Neuron (in vitro differentiated cells): ENCODE data around the gene SSNA1.

Source experiments
- H2AFZ ChIP-seq: one replicate; pipeline ENCODE4 v1.6.1; 2013; ENCODE audit warnings: low read depth, mild to moderate bottlenecking, inconsistent platforms, low read length, moderate library complexity
- H3K27me3 ChIP-seq: one replicate; pipeline ENCODE4 v1.6.1; 2013; ENCODE audit warnings: low read length; ENCODE audit not compliant: insufficient read depth
- H3K36me3 ChIP-seq: one replicate; pipeline ENCODE4 v1.6.1; 2013; ENCODE audit warnings: low read length; ENCODE audit not compliant: insufficient read depth
- H3K4me1 ChIP-seq: one replicate; pipeline ENCODE4 v1.6.1; 2013; ENCODE audit warnings: low read length; ENCODE audit not compliant: insufficient read depth
- H3K4me3 ChIP-seq: 2 replicates; pipeline ENCODE4 v1.5.1; 2013; ENCODE audit warnings: mild to moderate bottlenecking, low read length, moderate library complexity
- H3K9me3 ChIP-seq: one replicate; pipeline ENCODE4 v1.6.1; 2013; ENCODE audit warnings: low read length

The SSNA1 gene

DNA sequence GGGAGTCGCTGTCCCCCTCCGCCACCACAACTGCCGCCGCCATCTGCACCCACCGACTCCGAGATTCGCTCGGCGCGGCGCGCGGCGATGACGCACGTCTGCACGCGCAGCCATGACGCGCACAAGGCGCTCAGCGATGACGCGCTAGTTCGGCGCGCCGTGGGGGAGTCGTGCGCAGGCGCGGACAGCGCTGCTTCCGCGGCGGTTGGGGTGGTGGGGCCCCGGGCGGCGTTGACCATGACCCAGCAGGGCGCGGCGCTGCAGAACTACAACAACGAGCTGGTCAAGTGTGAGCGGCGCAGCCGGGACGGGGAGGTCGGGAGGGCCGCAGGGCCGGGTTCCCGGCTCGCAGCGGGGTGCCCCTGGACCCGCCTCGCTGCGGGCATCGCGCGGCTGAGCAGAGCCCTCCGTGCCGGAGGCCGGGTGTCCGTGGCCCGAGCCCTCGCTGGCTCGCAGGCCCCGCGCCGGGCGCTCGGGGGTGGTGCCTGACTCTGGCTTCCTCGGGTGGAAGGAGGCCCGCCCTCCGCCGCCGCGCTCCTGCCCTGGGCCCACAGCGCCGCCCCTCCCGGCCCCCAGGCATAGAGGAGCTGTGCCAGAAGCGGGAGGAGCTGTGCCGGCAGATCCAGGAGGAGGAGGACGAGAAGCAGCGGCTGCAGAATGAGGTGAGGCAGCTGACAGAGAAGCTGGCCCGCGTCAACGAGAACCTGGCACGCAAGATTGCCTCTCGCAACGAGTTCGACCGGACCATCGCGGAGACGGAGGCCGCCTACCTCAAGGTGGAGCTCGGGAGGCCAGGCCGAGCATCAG, at the start of gene SSNA1, which contains the start of gene ANAPC2:
Gene SSNA1 (plus strand): TSS at position 187 of the 807 bp plus-strand sequence. CDS start 51 bp downstream, at position 238.
Gene ANAPC2 (minus strand): TSS at position 71 of the 807 bp plus-strand sequence. CDS start 28 bp downstream, at position 43.
- no peaks in the 10 kb centered on the region for H3K9me3 ChIP-seq
- H3K27me3 ChIP-seq: no peaks in the 10 kb centered on the region
- peaks cover 31% of the 10 kb centered on the region for H3K4me1 ChIP-seq
- H2AFZ ChIP-seq: no peak within 1 kb of the TSS
- H3K4me3 ChIP-seq: peak within 1 kb of the TSS; percentile 96
- peaks cover 32% of the 10 kb centered on the region for H3K36me3 ChIP-seq

GRCh38 chr9:137138722-137139467, 49.6 kb upstream of the SSNA1 start, which contains the start of gene GRIN1:
TSS of gene GRIN1 (plus strand) at chr9:137139154. CDS start at chr9:137139487, 333 bp downstream.
- no peak within 1 kb of the TSS for H2AFZ ChIP-seq
- peaks cover 80% of the 10 kb centered on the region for H3K27me3 ChIP-seq
- H3K36me3 ChIP-seq: no peaks in the 10 kb centered on the region
- H3K4me1 ChIP-seq: peaks cover 3% of the 10 kb centered on the region
- no peak within 1 kb of the TSS for H3K4me3 ChIP-seq
- H3K9me3 ChIP-seq: no peaks in the 10 kb centered on the region

DNA sequence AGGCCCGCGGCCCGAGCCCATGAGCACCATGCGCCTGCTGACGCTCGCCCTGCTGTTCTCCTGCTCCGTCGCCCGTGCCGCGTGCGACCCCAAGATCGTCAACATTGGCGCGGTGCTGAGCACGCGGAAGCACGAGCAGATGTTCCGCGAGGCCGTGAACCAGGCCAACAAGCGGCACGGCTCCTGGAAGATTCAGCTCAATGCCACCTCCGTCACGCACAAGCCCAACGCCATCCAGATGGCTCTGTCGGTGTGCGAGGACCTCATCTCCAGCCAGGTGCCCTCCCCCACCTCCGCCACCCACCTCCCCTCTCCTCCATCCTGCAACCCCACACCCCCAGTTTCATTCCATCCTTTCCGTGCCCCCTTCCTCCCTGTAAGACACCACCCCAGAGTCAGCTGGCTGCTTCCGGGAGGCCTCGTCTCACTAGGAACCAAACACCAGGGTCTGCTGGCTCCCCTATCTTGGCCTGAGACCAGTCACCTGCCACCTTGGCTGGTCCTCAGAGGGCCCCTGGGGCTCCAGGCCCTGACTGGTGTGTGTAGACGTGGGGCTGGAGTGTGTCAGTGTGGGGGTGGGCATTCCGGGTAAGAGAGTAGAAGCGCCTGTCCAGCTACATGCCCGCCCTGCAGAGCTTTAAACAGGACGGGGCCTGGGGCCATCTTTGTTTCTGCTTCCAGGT, 48.9 kb upstream of the SSNA1 start:
- H2AFZ ChIP-seq: no peak overlapping the region
- no peaks in the 10 kb centered on the region for H3K9me3 ChIP-seq
- H3K27me3 ChIP-seq: peaks cover 83% of the 10 kb centered on the region
- no peak overlapping the region for H3K4me3 ChIP-seq
- peaks cover 3% of the 10 kb centered on the region for H3K4me1 ChIP-seq
- H3K36me3 ChIP-seq: no peaks in the 10 kb centered on the region

- Histone ChIP-seq H3K36me3 (no peaks in the 10 kb centered on the region), H3K4me1 (peaks cover 3% of the 10 kb centered on the region), H2AFZ (no peak overlapping the region), H3K9me3 (no peaks in the 10 kb centered on the region), H3K4me3 (no peak overlapping the region), H3K27me3 (peaks cover 83% of the 10 kb centered on the region)
These were observed 48.1 kb upstream of the SSNA1 start for GRCh38 chr9:137140151-137141012.

GRCh38 chr9:137141050-137141810, 47.2 kb upstream of the SSNA1 start:
- no peak overlapping the region for H2AFZ ChIP-seq
- H3K4me3 ChIP-seq: no peak overlapping the region
- no peaks in the 10 kb centered on the region for H3K36me3 ChIP-seq
- H3K4me1 ChIP-seq: peaks cover 3% of the 10 kb centered on the region
- peaks cover 84% of the 10 kb centered on the region for H3K27me3 ChIP-seq
- no peaks in the 10 kb centered on the region for H3K9me3 ChIP-seq

DNA sequence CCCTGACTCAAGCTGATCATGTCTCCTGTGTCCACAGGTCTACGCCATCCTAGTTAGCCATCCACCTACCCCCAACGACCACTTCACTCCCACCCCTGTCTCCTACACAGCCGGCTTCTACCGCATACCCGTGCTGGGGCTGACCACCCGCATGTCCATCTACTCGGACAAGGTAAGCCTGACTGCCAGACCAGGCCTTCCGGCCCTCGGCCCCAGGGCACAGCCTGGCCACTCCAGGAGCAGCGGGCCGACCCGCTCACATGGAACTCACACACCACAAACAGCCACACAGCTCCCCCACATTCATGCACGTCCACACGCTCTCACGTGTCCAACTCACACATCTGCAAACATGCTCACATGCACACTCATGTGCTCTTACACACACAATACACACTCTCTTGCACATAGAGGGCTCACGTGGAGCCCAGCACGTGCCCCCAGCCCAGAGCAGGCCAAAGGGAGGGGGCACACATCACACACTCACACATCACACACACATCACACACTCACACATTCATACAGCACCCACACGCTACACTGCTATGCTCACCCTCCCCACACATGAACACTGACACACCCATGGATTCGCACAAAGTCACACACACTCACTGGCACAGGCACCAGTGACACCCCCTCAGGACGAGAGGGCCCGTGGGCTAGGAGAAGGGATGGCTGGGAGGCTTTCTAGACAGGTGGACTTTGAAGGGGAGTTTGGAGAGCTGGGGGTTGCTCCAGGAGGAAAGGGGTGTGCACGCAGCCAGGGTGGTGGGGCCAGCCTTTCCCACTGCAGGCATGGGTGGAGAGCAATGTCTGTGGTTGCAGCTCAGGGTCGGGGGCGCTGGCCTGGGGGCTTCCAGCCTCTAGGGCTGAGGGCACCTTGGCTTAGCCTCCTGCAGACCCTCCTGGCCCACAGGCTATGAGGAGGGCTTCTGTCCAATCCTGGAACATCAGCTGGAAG, 46.2 kb upstream of the SSNA1 start:
- peaks cover 3% of the 10 kb centered on the region for H3K4me1 ChIP-seq
- peaks cover 81% of the 10 kb centered on the region for H3K27me3 ChIP-seq
- H3K9me3 ChIP-seq: no peaks in the 10 kb centered on the region
- no peak overlapping the region for H3K4me3 ChIP-seq
- no peak overlapping the region for H2AFZ ChIP-seq
- H3K36me3 ChIP-seq: no peaks in the 10 kb centered on the region

GRCh38 chr9:137143459-137143858, 45.0 kb upstream of the SSNA1 start:
- Histone ChIP-seq H3K27me3 (peaks cover 78% of the 10 kb centered on the region), H3K4me3 (no peak overlapping the region)

DNA sequence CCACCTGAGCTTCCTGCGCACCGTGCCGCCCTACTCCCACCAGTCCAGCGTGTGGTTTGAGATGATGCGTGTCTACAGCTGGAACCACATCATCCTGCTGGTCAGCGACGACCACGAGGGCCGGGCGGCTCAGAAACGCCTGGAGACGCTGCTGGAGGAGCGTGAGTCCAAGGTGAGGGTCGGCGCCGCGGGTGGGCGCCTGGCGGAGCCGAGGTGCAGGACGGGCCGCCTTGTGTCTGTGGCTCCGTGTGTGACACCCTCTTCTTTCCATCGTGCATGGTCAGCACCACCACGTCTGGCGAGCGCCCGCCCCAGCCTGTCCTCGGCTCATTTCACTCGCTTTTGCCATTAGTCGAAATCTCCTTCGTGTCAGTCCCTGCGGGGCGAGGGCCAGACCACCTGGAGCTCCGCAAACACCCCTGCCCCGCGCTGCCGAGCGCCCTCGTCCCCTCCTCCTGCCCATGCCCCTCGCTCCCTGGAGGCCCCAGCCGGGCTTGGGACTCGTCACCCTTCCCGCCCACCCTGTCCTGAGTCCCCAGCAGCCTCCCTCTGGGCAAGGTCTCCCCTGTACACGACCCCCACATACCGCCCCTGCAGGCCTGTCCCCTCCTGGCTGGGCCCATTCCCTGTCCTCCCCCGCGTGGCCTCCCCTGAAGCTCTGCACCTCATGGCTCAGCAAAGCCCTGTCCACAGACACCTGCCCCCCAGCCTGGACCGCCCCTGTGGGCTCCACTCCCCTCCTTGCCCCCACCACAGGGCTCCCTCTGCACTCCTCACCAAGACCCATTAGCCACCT, 42.5 kb upstream of the SSNA1 start:
- Histone ChIP-seq H3K27me3 (peaks cover 65% of the 10 kb centered on the region), H3K36me3 (no peaks in the 10 kb centered on the region), H3K4me1 (no peaks in the 10 kb centered on the region), H3K4me3 (no peak overlapping the region), H2AFZ (no peak overlapping the region), H3K9me3 (no peaks in the 10 kb centered on the region)

More at GRCh38 chr9:137143459-137143858, 45.0 kb upstream of the SSNA1 start:
- Histone ChIP-seq H3K9me3 (no peaks in the 10 kb centered on the region), H2AFZ (no peak overlapping the region), H3K4me1 (peaks cover 2% of the 10 kb centered on the region), H3K36me3 (no peaks in the 10 kb centered on the region)

GRCh38 chr9:137146527-137146918, 42.0 kb upstream of the SSNA1 start:
- Histone ChIP-seq H3K9me3 (no peaks in the 10 kb centered on the region), H3K36me3 (no peaks in the 10 kb centered on the region), H2AFZ (no peak overlapping the region), H3K27me3 (peaks cover 59% of the 10 kb centered on the region), H3K4me3 (no peak overlapping the region), H3K4me1 (no peaks in the 10 kb centered on the region)

GRCh38 chr9:137147091-137147792, 41.2 kb upstream of the SSNA1 start:
- H3K4me1 ChIP-seq: no peaks in the 10 kb centered on the region
- no peaks in the 10 kb centered on the region for H3K9me3 ChIP-seq
- peaks cover 52% of the 10 kb centered on the region for H3K27me3 ChIP-seq
- H3K36me3 ChIP-seq: no peaks in the 10 kb centered on the region
- no peak overlapping the region for H3K4me3 ChIP-seq
- no peak overlapping the region for H2AFZ ChIP-seq
